ENCODE data around the gene JARID2.

DNA sequence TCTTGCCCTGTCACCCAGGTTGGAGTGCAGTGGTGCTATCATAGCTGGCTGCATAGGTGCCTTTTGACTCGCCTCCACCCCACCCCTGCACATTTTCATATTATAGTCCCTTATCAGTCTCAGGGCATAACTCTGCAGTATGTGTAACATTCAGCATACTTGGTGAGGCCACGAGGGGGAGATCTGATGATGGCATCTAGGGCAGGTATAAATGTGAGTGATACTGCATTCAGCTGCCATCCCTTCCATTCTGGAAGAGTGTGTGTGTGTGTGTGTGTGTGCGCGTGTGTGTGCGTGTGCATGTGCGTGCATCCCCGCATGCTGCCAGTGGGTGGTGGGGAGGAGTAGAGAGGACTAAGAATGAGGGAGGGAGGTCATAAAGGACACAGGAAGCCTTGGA, 81.4 kb downstream of the JARID2 start:
- TF ChIP-seq POLR2A (IDR thresholded peaks at IDR 0.05; ENCODE audit: low read depth, low read length) (no peak), POLR2AphosphoS5 (IDR thresholded peaks at IDR 0.05; ENCODE audit: low read depth, low read length) (no peak), POU2F2 (IDR thresholded peaks at IDR 0.05; ENCODE audit: low read depth, low read length) (no peak)
